Stimulated activated naive CD8-positive, alpha-beta T cell treated with anti-CD3 and anti-CD28 coated beads, Interleukin-15, amount 100 ng/mL, for 72 hours (primary cell): ENCODE measurements around the gene NQO2.
"Not testable (repeated sequence)": the region's sequence is repeated elsewhere in the genome, so short reads cannot be mapped to it uniquely, and the experiment has no call there.

Experiments used
- ATAC-seq: fragments of 150-1000 bp; cut with Tn5 transposase; 2 replicates; pipeline ENCODE4 v1.10.0; 2021; ENCODE audit warnings: mild to moderate bottlenecking, moderate library complexity
- DNase-seq, 2 donors: peaks; one replicate each; pipeline ENCODE4 v3.0.0; 2021 to 2022
- H3K27ac Mint-ChIP-seq, 2 donors: one replicate each; pipeline ENCODE4 v1.8.0; 2022; ENCODE audit warnings: mild to moderate bottlenecking in 2 of 2, mixed read lengths in 2 of 2, moderate library complexity in 2 of 2
- H3K27me3 Mint-ChIP-seq: one replicate; pipeline ENCODE4 v1.8.0; 2022; ENCODE audit warnings: mixed read lengths
- H3K4me1 Mint-ChIP-seq: one replicate; pipeline ENCODE4 v1.8.0; 2022; ENCODE audit warnings: mild to moderate bottlenecking, mixed read lengths
- H3K4me3 Mint-ChIP-seq, 2 donors: one replicate each; pipeline ENCODE4 v1.8.0; 2022; ENCODE audit warnings: mild to moderate bottlenecking in 2 of 2, mixed read lengths in 2 of 2, moderate library complexity in 1 of 2
- H3K9me3 Mint-ChIP-seq, 2 donors: one replicate each; pipeline ENCODE4 v1.8.0; 2022; ENCODE audit warnings: mixed read lengths in 2 of 2

Gene NQO2

GRCh38 chr6:3032986-3033385 is 33.3 kb downstream of the NQO2 start:
- Mint-ChIP-seq H3K4me3 (no peak overlapping the region), H3K4me1 (peaks cover 7% of the 10 kb centered on the region), H3K27ac (no peak overlapping the region), H3K27me3 (peaks cover 17% of the 10 kb centered on the region), H3K9me3 (peaks cover 0 to 7% of the 10 kb centered on the region in 2 donors)
- DNase-seq (no peak), ATAC-seq (no peak)

- Mint-ChIP-seq H3K9me3 (peaks cover 0 to 7% of the 10 kb centered on the region in 2 donors), H3K27me3 (peaks cover 17% of the 10 kb centered on the region), H3K4me1 (peaks cover under 1% of the 10 kb centered on the region), H3K4me3 (no peak overlapping the region), H3K27ac (no peak overlapping the region)
- ATAC-seq (no peak), DNase-seq (no peak)
Measured at GRCh38 chr6:3033652-3034051, 34.0 kb downstream of the NQO2 start.

GRCh38 chr6:3035397-3035796 is 35.7 kb downstream of the NQO2 start:
- ATAC-seq = no peak
- no peak overlapping the region for H3K4me3 Mint-ChIP-seq
- H3K27me3 Mint-ChIP-seq = peaks cover 17% of the 10 kb centered on the region
- H3K4me1 Mint-ChIP-seq = no peaks in the 10 kb centered on the region
- DNase-seq = no peak
- H3K9me3 Mint-ChIP-seq = peaks cover 0 to 7% of the 10 kb centered on the region in 2 donors
- H3K27ac Mint-ChIP-seq = no peak overlapping the region

GRCh38 chr6:3036861-3037637 is 37.4 kb downstream of the NQO2 start:
- no peak overlapping the region for H3K4me3 Mint-ChIP-seq
- peaks cover 17% of the 10 kb centered on the region for H3K27me3 Mint-ChIP-seq
- no peak for DNase-seq
- peak overlapping the region in 1 of 2 donors; percentile 45 for H3K27ac Mint-ChIP-seq
- peaks cover 0 to 7% of the 10 kb centered on the region in 2 donors for H3K9me3 Mint-ChIP-seq
- H3K4me1 Mint-ChIP-seq = no peaks in the 10 kb centered on the region
- ATAC-seq = no peak

GRCh38 chr6:3037638-3038365 is 38.1 kb downstream of the NQO2 start:
- ATAC-seq (no peak), DNase-seq (no peak)
- Mint-ChIP-seq H3K9me3 (peaks cover 0 to 7% of the 10 kb centered on the region in 2 donors), H3K4me1 (no peaks in the 10 kb centered on the region), H3K27me3 (peaks cover 17% of the 10 kb centered on the region), H3K27ac (peak overlapping the region in 1 of 2 donors; percentile 45), H3K4me3 (no peak overlapping the region)

GRCh38 chr6:3039384-3039783 is 39.7 kb downstream of the NQO2 start:
- ATAC-seq (no peak), DNase-seq (no peak)
- Mint-ChIP-seq H3K27me3 (peaks cover 17% of the 10 kb centered on the region), H3K4me3 (no peak overlapping the region), H3K4me1 (no peaks in the 10 kb centered on the region), H3K9me3 (peaks cover 0 to 7% of the 10 kb centered on the region in 2 donors), H3K27ac (no peak overlapping the region)

- Mint-ChIP-seq H3K4me3 (no peak overlapping the region), H3K4me1 (peaks cover under 1% of the 10 kb centered on the region), H3K9me3 (no peaks in the 10 kb centered on the region), H3K27ac (no peak overlapping the region), H3K27me3 (peaks cover 11% of the 10 kb centered on the region)
- ATAC-seq (no peak), DNase-seq (no peak)
Measured at GRCh38 chr6:3041147-3041546, 41.5 kb downstream of the NQO2 start.

- H3K27me3 Mint-ChIP-seq = peaks cover 11% of the 10 kb centered on the region
- no peak overlapping the region for H3K27ac Mint-ChIP-seq
- DNase-seq (no peak), ATAC-seq (no peak)
- no peak overlapping the region for H3K4me3 Mint-ChIP-seq
- H3K9me3 Mint-ChIP-seq = no peaks in the 10 kb centered on the region
- H3K4me1 Mint-ChIP-seq = peaks cover 5% of the 10 kb centered on the region
Measured at GRCh38 chr6:3041606-3042005, 41.9 kb downstream of the NQO2 start.

GRCh38 chr6:3045369-3045768 is 45.7 kb downstream of the NQO2 start:
- no peaks in the 10 kb centered on the region for H3K27me3 Mint-ChIP-seq
- no peaks in the 10 kb centered on the region for H3K9me3 Mint-ChIP-seq
- H3K27ac Mint-ChIP-seq = no peak overlapping the region
- DNase-seq (no peak), ATAC-seq (no peak)
- H3K4me3 Mint-ChIP-seq = no peak overlapping the region
- H3K4me1 Mint-ChIP-seq = peaks cover 5% of the 10 kb centered on the region

GRCh38 chr6:3045777-3046176 is 46.1 kb downstream of the NQO2 start:
- Mint-ChIP-seq H3K4me3 (no peak overlapping the region), H3K27ac (no peak overlapping the region), H3K4me1 (peaks cover 5% of the 10 kb centered on the region), H3K9me3 (no peaks in the 10 kb centered on the region), H3K27me3 (no peaks in the 10 kb centered on the region)
- no peak for DNase-seq
- no peak for ATAC-seq

GRCh38 chr6:3046295-3046694 is 46.6 kb downstream of the NQO2 start:
- ATAC-seq (no peak), DNase-seq (no peak)
- no peaks in the 10 kb centered on the region for H3K27me3 Mint-ChIP-seq
- H3K4me1 Mint-ChIP-seq = peaks cover 5% of the 10 kb centered on the region
- no peaks in the 10 kb centered on the region for H3K9me3 Mint-ChIP-seq
- no peak overlapping the region for H3K4me3 Mint-ChIP-seq
- no peak overlapping the region for H3K27ac Mint-ChIP-seq

GRCh38 chr6:3048009-3048408 is 48.3 kb downstream of the NQO2 start:
- ATAC-seq, H3K4me3 Mint-ChIP-seq, H3K27ac Mint-ChIP-seq, H3K9me3 Mint-ChIP-seq, H3K27me3 Mint-ChIP-seq, DNase-seq: not testable (repeated sequence)
- H3K4me1 Mint-ChIP-seq = peaks cover 13% of the 10 kb centered on the region

GRCh38 chr6:3052481-3053230 is 53.0 kb downstream of the NQO2 start:
- DNase-seq (no peak), ATAC-seq (no peak)
- Mint-ChIP-seq H3K27ac (no peak overlapping the region), H3K9me3 (no peaks in the 10 kb centered on the region), H3K4me1 (peaks cover 36% of the 10 kb centered on the region), H3K4me3 (peak overlapping the region; percentile 82), H3K27me3 (no peaks in the 10 kb centered on the region)

- Mint-ChIP-seq H3K4me3 (peak overlapping the region; percentile 82), H3K9me3 (no peaks in the 10 kb centered on the region), H3K27me3 (no peaks in the 10 kb centered on the region), H3K4me1 (peaks cover 36% of the 10 kb centered on the region), H3K27ac (no peak overlapping the region)
- DNase-seq (no peak), ATAC-seq (no peak)
Measured at GRCh38 chr6:3053231-3053508, 53.5 kb downstream of the NQO2 start.

- H3K4me1 Mint-ChIP-seq = peaks cover 46% of the 10 kb centered on the region
- H3K4me3 Mint-ChIP-seq = peak overlapping the region; percentile 82
- H3K27ac Mint-ChIP-seq, H3K9me3 Mint-ChIP-seq, DNase-seq, H3K27me3 Mint-ChIP-seq: not testable (repeated sequence)
- peak; percentile 1 for ATAC-seq
Measured at GRCh38 chr6:3054229-3055157, 54.8 kb downstream of the NQO2 start.
